ENCODE data around the gene ADAM12.

GRCh38 chr10:126163506-126163905 is 224.8 kb downstream of the ADAM12 start:
- no peak for TF ChIP-seq POLR2A (IDR thresholded peaks at IDR 0.05; ENCODE audit: low read depth, low read length)
- no peak for TF ChIP-seq POLR2AphosphoS5 (IDR thresholded peaks at IDR 0.05; ENCODE audit: low read depth, low read length)
- no peak for TF ChIP-seq TAF1 (IDR thresholded peaks at IDR 0.05; ENCODE audit: borderline replicate concordance, low read depth, low read length)
